ENCODE measurements around the gene EIF3D.
A peak's percentile ranks its signal among the peaks of the same experiment; 100 is the strongest.

The EIF3D gene

GRCh38 chr22:36510384-36510783 is 18.6 kb downstream of the EIF3D start:
- no peak for DNase-seq (ENCODE audit: low spot score)
- Histone ChIP-seq H3K4me3 (no peak overlapping the region), H3K27ac (no peak overlapping the region)
- no peak for TF ChIP-seq CTCF (IDR thresholded peaks at IDR 0.05)

GRCh38 chr22:36507518-36508010 is 21.4 kb downstream of the EIF3D start:
- no peak for DNase-seq (ENCODE audit: low spot score)
- Histone ChIP-seq H3K4me3 (peak overlapping the region; percentile 82), H3K27ac (peak overlapping the region; percentile 79 to 89)
- TF ChIP-seq CTCF (IDR thresholded peaks at IDR 0.05), result no peak

- peak; percentile 90 for DNase-seq (ENCODE audit: low spot score)
- H3K4me3 ChIP-seq, result peak within 1 kb of the TSS; percentile 82
- H3K27ac ChIP-seq, result peak within 1 kb of the TSS; percentile 79 to 89
- TF ChIP-seq CTCF (IDR thresholded peaks at IDR 0.05), result no peak
These were observed 22.1 kb downstream of the EIF3D start, which contains the start of gene FOXRED2 for GRCh38 chr22:36506637-36507517. Gene FOXRED2, minus strand, starts transcription at chr22:36507040. Its CDS starts 618 bp downstream, at chr22:36506422.

GRCh38 chr22:36505998-36506635 is 22.8 kb downstream of the EIF3D start:
- DNase-seq (ENCODE audit: low spot score), result no peak
- no peak for TF ChIP-seq CTCF (IDR thresholded peaks at IDR 0.05)
- Histone ChIP-seq H3K4me3 (peak overlapping the region; percentile 82), H3K27ac (peak overlapping the region in 1 of 2 donors; percentile 89)

GRCh38 chr22:36497910-36498665 is 30.9 kb downstream of the EIF3D start:
- no peak overlapping the region for H3K4me3 ChIP-seq
- H3K27ac ChIP-seq, result no peak overlapping the region
- DNase-seq (ENCODE audit: low spot score), result no peak
- no peak for TF ChIP-seq CTCF (IDR thresholded peaks at IDR 0.05)

GRCh38 chr22:36493690-36494110 is 35.3 kb downstream of the EIF3D start:
- no peak overlapping the region for H3K27ac ChIP-seq
- H3K4me3 ChIP-seq, result no peak overlapping the region
- DNase-seq (ENCODE audit: low spot score), result no peak
- no peak for TF ChIP-seq CTCF (IDR thresholded peaks at IDR 0.05)

Measured in coronary artery (tissue), 2 donors.